Endothelial cell of umbilical vein (primary cell): ENCODE data around the gene ATXN3L. TPM values are rescaled to one million over a fixed set of nuclear protein-coding genes. Genes with fewer than 3 reads are reported as not detected.

Source experiments
- BruUV-seq: library from RNA; stranded (reverse); fragments of 400-500 nt; replicated peaks from 2 replicates; lab custom pipeline; 2021; lab: Mats Ljungman, UMichigan
- CTCF ChIA-PET: fragments of 300-600, 350-600 bp; sonication (Branson Sonifier 250); formaldehyde crosslinking; loops from one replicate; lab custom pipeline; 2021; ENCODE audit warnings: antibody characterized with exemption, inconsistent platforms; lab: Charles Lee
- POLR2A ChIA-PET: fragments of 300-600, 350-600 bp; sonication (Branson Sonifier 250); formaldehyde crosslinking; loops from one replicate; lab custom pipeline; 2021; ENCODE audit warnings: antibody characterized with exemption, inconsistent platforms; lab: Charles Lee
- DNase-seq: peaks from one replicate; pipeline ENCODE4 v3.0.0-alpha.2; 2011; ENCODE audit warnings: low read depth, low spot score
- FAIRE-seq: peaks from 2 replicates; lab custom pipeline; 2011; peaks lifted over from hg19 to GRCh38; lab: Jason Lieb, UNC
- H2AFZ ChIP-seq: 2 replicates; pipeline ENCODE4 v1.6.0; 2012; ENCODE audit warnings: low read depth, low read length, control low read depth, inconsistent platforms
- H3K27ac ChIP-seq: 2 replicates; pipeline ENCODE4 v1.5.1; 2011; ENCODE audit warnings: low read depth, mild to moderate bottlenecking, control low read depth, low read length, moderate library complexity; ENCODE audit not compliant: insufficient read depth
- H3K27me3 ChIP-seq, 2 experiments: 2 replicates each; pipeline versions ENCODE4 v1.6.0 to v1.6.1; 2011; ENCODE audit warnings: low read length in 2 of 2, mixed read lengths in 1 of 2; ENCODE audit not compliant: control insufficient read depth in 2 of 2, insufficient read depth in 2 of 2
- H3K36me3 ChIP-seq, 2 experiments: 2 replicates in 1 of 2; 3 replicates in 1 of 2; pipeline ENCODE4 v1.5.1; 2011; ENCODE audit warnings: low read length in 2 of 2, mild to moderate bottlenecking in 1 of 2, moderate library complexity in 1 of 2; ENCODE audit not compliant: control insufficient read depth in 2 of 2, insufficient read depth in 2 of 2; ENCODE audit errors: extremely low read depth in 1 of 2
- H3K4me1 ChIP-seq: 3 replicates; pipeline ENCODE4 v1.5.1; 2011; ENCODE audit warnings: mild to moderate bottlenecking, low read length; ENCODE audit not compliant: control insufficient read depth, insufficient read depth; ENCODE audit errors: extremely low read depth
- H3K4me2 ChIP-seq: 2 replicates; pipeline ENCODE4 v1.6.1; 2011; ENCODE audit warnings: low read length, control low read depth, mixed read lengths; ENCODE audit not compliant: insufficient read depth
- H3K4me3 ChIP-seq, 3 experiments: fragments of 200-600 bp in 1 of 3; sonication (generic), shearing (Covaris generic) in 1 of 3; replicated peaks in 1 of 3; 2 replicates each; pipeline ENCODE4 v1.5.1; 2011 to 2016; ENCODE audit warnings: control low read depth in 3 of 3, low read length in 3 of 3, mild to moderate bottlenecking in 2 of 3, inconsistent platforms in 1 of 3, low read depth in 1 of 3, moderate library complexity in 1 of 3; ENCODE audit not compliant: insufficient read depth in 1 of 3
- H3K79me2 ChIP-seq: 2 replicates; pipeline ENCODE4 v1.6.0; 2012; ENCODE audit warnings: low read length, inconsistent platforms; ENCODE audit not compliant: control insufficient read depth, insufficient read depth
- H3K9ac ChIP-seq: replicated peaks from 2 replicates; pipeline ENCODE3; 2011; ENCODE audit warnings: low read length, control low read depth; ENCODE audit not compliant: insufficient read depth; ENCODE audit errors: extremely low read depth
- H3K9me1 ChIP-seq: replicated peaks from 3 replicates; pipeline ENCODE4 v1.6.0; 2011; ENCODE audit warnings: mild to moderate bottlenecking, low read length; ENCODE audit not compliant: control insufficient read depth, insufficient read depth; ENCODE audit errors: extremely low read depth
- H3K9me3 ChIP-seq: replicated peaks from 2 replicates; pipeline ENCODE4 v1.5.1; 2012; ENCODE audit warnings: low read length, inconsistent platforms; ENCODE audit not compliant: control insufficient read depth, insufficient read depth
- H4K20me1 ChIP-seq: replicated peaks from 2 replicates; pipeline ENCODE3; 2011; ENCODE audit warnings: mild to moderate bottlenecking, low read length; ENCODE audit not compliant: control insufficient read depth, insufficient read depth; ENCODE audit errors: extremely low read depth
- EZH2 ChIP-seq: IDR thresholded peaks from 2 replicates; pipeline ENCODE4 v1.6.1; 2012; ENCODE audit warnings: borderline replicate concordance, low read depth, mild to moderate bottlenecking, moderate library complexity, low read length, inconsistent platforms; ENCODE audit not compliant: severe bottlenecking
- FOS ChIP-seq: IDR thresholded peaks from 2 replicates; pipeline ENCODE4 v1.6.1; 2011; ENCODE audit warnings: mild to moderate bottlenecking, low read length, moderate library complexity, borderline replicate concordance; ENCODE audit not compliant: insufficient read depth
- GATA2 ChIP-seq: IDR thresholded peaks from 2 replicates; pipeline ENCODE4 v1.7.0; 2011; ENCODE audit warnings: low read depth, mild to moderate bottlenecking, moderate library complexity, mixed read lengths, low read length; ENCODE audit not compliant: insufficient read length, insufficient read depth
- MYC ChIP-seq: IDR thresholded peaks from one replicate; pipeline ENCODE4 v1.6.1; 2011; ENCODE audit warnings: mild to moderate bottlenecking, low read depth, low read length
- POLR2A ChIP-seq: IDR thresholded peaks from 2 replicates; pipeline ENCODE4 v1.6.1; 2012; ENCODE audit warnings: low read depth, mild to moderate bottlenecking, control low read depth, low read length
- POLR2AphosphoS5 ChIP-seq: IDR thresholded peaks from 2 replicates; pipeline ENCODE4 v1.6.1; 2012; ENCODE audit warnings: low read depth, mild to moderate bottlenecking, control low read depth, low read length, moderate library complexity; ENCODE audit not compliant: insufficient read depth
- dilution Hi-C: fragments of 300-500 bp; cut with MboI; formaldehyde crosslinking; loops from one replicate; pipeline ENCODE4 v1.15.0; 2019; ENCODE audit warnings: low sequenced_read_pairs; ENCODE audit not compliant: extremely low pct_ligation_motif_present
- intact Hi-C: fragments of 100-400 bp; cut with micrococcal nuclease; formaldehyde crosslinking; loops from one replicate; pipeline ENCODE4 v1.10.0; 2022
- polyA plus RNA-seq, 4 experiments: library from polyadenylated mRNA; depleted of rRNA in 3 of 4; stranded (reverse) in 3 of 4; unstranded in 1 of 4; fragments of >200 nt; gene quantifications; 2 replicates each; pipeline versions ENCODE4 v1.2.1 to v1.2.3, GENCODE V29; 2011 to 2012; ENCODE audit warnings: missing spikeins in 1 of 4
- total RNA-seq: library from RNA; stranded (reverse); gene quantifications from 2 replicates; pipeline ENCODE4 v1.2.3, GENCODE V29; 2021
- TF ChIP-seq, protein P1 (sequence below): IDR thresholded peaks from 2 replicates; pipeline ENCODE4 v1.6.1; 2011; ENCODE audit not compliant: insufficient read depth, insufficient read length
- TF ChIP-seq, protein P2 (sequence below), 2 donors: IDR thresholded peaks; 1 replicate in 1 of 2; 2 replicates in 1 of 2; pipeline ENCODE4 v1.5.1; 2011; ENCODE audit warnings: low read length in 2 of 2, mild to moderate bottlenecking in 2 of 2, moderate library complexity in 2 of 2, control low read depth in 1 of 2, inconsistent platforms in 1 of 2, low read depth in 1 of 2; ENCODE audit not compliant: insufficient read depth in 1 of 2; ENCODE audit errors: extremely low read depth in 1 of 2

Gene ATXN3L
- total and polyA plus RNA-seq, 2 donors (not counting 3 experiments of a cell fraction or from before 2014, with no cell fraction given): not detected

DNA sequence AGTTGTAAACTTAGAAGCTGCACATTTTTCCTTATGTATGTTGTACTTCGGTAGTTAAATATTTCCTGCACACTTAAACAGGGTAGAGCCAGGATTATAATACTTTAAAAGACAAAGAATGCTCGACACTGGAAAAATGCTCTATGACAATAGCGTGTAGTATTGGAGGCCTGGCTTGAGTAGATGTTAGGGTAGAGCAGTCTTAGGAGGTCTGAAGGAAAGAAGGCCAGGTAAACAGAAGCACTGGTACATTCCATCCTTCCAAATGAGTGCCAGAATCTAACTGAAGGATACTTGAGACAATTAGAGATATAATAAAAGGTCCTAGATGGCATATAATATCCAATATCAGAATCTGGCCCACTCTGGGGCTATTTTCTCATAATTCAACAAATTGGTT is 42.3 kb downstream of the ATXN3L start:
- intact Hi-C loops (no loop called here), dilution Hi-C loops (no loop called here)
- no TSS peak for BruUV-seq
- no peak overlapping the region for H3K4me3 ChIP-seq
- H4K20me1 ChIP-seq: no peaks in the 10 kb centered on the region
- H3K36me3 ChIP-seq: no peaks in the 10 kb centered on the region
- TF ChIP-seq POLR2AphosphoS5 (no peak), POLR2A (no peak)
- TF ChIP-seq, protein P1, sequence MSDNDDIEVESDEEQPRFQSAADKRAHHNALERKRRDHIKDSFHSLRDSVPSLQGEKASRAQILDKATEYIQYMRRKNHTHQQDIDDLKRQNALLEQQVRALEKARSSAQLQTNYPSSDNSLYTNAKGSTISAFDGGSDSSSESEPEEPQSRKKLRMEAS: no peak
- no peaks in the 10 kb centered on the region for H3K4me1 ChIP-seq
- DNase-seq (no peak), FAIRE-seq (no peak)
- no peak overlapping the region for H3K9ac ChIP-seq
- no peaks in the 10 kb centered on the region for H3K9me1 ChIP-seq
- no peak overlapping the region for H3K27ac ChIP-seq
- no peaks in the 10 kb centered on the region for H3K27me3 ChIP-seq
- H2AFZ ChIP-seq: no peak overlapping the region
- no peak overlapping the region for H3K4me2 ChIP-seq
- POLR2A ChIA-PET: interaction anchor here (0.6 kb wide), 1 partner anchor 302 kb away, joined by 3 read pairs; no protein-coding TSS in a partner anchor
- H3K9me3 ChIP-seq: no peaks in the 10 kb centered on the region
- CTCF ChIA-PET: no interaction called here
- no peaks in the 10 kb centered on the region for H3K79me2 ChIP-seq

- ChIA-PET POLR2A (no interaction called here), CTCF (no interaction called here)
- Histone ChIP-seq H3K9ac (no peak overlapping the region), H3K9me3 (no peaks in the 10 kb centered on the region), H3K4me2 (no peak overlapping the region), H3K4me3 (no peak overlapping the region), H3K79me2 (no peaks in the 10 kb centered on the region), H3K27me3 (no peaks in the 10 kb centered on the region), H4K20me1 (no peaks in the 10 kb centered on the region), H2AFZ (no peak overlapping the region), H3K36me3 (no peaks in the 10 kb centered on the region), H3K9me1 (no peaks in the 10 kb centered on the region), H3K4me1 (no peaks in the 10 kb centered on the region), H3K27ac (no peak overlapping the region)
- dilution Hi-C loops: no loop called here
- no peak for TF ChIP-seq EZH2
- no peak for TF ChIP-seq POLR2A
- no peak for TF ChIP-seq MYC
- no peak for TF ChIP-seq FOS
- TF ChIP-seq, protein P2, sequence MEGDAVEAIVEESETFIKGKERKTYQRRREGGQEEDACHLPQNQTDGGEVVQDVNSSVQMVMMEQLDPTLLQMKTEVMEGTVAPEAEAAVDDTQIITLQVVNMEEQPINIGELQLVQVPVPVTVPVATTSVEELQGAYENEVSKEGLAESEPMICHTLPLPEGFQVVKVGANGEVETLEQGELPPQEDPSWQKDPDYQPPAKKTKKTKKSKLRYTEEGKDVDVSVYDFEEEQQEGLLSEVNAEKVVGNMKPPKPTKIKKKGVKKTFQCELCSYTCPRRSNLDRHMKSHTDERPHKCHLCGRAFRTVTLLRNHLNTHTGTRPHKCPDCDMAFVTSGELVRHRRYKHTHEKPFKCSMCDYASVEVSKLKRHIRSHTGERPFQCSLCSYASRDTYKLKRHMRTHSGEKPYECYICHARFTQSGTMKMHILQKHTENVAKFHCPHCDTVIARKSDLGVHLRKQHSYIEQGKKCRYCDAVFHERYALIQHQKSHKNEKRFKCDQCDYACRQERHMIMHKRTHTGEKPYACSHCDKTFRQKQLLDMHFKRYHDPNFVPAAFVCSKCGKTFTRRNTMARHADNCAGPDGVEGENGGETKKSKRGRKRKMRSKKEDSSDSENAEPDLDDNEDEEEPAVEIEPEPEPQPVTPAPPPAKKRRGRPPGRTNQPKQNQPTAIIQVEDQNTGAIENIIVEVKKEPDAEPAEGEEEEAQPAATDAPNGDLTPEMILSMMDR (IDR thresholded peaks at IDR 0.05; ENCODE audit: extremely low read depth in 1 of 2, insufficient read depth in 1 of 2, low read depth in 1 of 2, low read length in 2 of 2): no peak
- TF ChIP-seq GATA2: no peak
- TF ChIP-seq, protein P1: no peak
- no peak for TF ChIP-seq POLR2AphosphoS5
- intact Hi-C loops: no loop called here
- DNase-seq: no peak
- no peak for FAIRE-seq
- no TSS peak for BruUV-seq
Measured at GRCh38 chrX:13276991-13277390, 42.9 kb downstream of the ATXN3L start.
